HG03521 (cell line): Measurements from ENCODE around the gene TBC1D8.

ENCODE experiments used
- ATAC-seq: cut with Tn5 transposase; IDR thresholded peaks from one replicate; pipeline ENCODE4 v1.9.1; 2021; ENCODE audit warnings: mild to moderate bottlenecking, moderate library complexity; ENCODE audit not compliant: unreplicated experiment

TBC1D8 gene

DNA sequence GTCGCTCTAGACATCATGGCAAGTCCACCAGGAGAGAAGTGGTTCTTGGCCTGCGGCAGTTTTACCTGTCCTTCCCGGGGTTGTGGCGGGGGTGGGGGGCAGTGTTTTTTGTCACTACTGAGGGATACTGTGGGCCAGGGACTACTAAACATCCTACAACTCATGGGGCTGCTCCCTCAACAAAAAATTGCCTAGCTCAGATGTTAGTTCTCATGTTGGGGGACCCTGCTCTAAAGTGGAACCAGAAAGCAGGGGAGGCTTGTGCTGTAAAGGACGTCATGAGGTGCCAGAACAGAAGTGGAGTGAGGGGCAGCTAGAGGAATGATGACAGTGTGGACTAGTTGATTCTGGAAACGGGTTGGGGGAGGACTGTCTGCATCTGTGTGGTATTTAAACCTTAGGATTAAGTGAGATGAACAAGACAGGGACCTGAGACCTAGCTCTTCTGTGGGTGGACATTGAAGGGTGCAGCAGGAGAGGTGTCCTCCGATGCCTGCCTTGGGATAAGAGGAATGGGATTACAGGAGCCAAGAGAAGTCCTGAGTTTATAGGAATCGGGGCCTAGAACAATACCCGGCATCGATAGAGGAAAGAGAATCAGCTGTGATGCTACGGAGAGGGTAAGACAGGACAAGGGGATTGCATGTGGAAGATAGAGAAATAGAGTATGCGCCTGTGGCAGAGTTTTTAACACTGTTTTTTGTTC lies 146.4 kb downstream of the TBC1D8 start:
- ATAC-seq = no peak

DNA sequence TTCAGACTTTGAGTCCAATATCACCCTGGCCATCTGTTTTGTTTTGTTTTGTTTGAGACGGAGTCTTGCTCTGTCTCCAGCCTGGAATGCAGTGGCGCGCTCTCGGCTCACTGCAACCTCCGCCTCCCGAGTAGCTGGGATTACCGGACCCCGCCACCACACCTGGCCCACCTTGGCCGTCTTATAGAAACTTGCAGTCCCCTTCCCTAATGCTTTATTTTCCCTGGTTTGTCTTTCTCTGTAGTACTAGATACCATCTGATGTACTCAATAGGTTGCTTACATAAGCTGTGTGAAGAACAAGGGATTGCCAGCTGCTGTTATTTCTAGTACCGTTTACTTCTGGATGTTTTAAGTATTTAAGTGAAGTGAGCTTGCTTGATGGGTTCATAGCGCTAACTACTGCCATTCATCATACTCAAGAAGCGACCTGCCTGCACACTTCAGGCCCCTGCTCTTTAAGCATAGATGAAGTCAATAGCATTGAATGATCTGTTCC lies 147.9 kb downstream of the TBC1D8 start:
- ATAC-seq = no peak

DNA sequence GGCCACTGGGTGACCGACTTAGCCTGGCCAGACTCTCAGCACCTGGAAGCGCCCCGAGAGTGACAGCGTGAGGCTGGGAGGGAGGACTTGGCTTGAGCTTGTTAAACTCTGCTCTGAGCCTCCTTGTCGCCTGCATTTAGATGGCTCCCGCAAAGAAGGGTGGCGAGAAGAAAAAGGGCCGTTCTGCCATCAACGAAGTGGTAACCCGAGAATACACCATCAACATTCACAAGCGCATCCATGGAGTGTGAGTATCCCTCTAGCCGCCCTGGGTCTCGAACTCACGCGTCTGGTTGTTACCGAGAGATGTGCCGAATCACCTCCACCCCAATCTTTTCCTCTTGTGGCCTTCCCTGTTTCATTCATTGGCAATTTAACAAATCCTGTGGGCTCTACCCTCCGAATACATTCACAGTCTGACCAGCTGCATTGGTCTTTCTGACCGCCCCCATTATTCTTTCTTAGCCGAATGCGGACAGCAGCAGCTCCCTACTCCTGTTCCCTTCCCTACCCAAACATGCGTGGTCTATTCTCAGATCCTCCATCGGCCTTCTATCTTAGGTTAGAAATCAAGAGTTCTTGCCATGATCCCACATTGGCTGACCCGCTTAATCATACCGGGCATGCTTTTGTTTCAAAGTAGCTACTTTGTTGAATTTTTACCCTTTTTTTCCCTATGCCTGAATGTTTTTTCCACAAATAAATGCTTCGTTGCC lies 148.5 kb downstream of the TBC1D8 start:
- no peak for ATAC-seq

DNA sequence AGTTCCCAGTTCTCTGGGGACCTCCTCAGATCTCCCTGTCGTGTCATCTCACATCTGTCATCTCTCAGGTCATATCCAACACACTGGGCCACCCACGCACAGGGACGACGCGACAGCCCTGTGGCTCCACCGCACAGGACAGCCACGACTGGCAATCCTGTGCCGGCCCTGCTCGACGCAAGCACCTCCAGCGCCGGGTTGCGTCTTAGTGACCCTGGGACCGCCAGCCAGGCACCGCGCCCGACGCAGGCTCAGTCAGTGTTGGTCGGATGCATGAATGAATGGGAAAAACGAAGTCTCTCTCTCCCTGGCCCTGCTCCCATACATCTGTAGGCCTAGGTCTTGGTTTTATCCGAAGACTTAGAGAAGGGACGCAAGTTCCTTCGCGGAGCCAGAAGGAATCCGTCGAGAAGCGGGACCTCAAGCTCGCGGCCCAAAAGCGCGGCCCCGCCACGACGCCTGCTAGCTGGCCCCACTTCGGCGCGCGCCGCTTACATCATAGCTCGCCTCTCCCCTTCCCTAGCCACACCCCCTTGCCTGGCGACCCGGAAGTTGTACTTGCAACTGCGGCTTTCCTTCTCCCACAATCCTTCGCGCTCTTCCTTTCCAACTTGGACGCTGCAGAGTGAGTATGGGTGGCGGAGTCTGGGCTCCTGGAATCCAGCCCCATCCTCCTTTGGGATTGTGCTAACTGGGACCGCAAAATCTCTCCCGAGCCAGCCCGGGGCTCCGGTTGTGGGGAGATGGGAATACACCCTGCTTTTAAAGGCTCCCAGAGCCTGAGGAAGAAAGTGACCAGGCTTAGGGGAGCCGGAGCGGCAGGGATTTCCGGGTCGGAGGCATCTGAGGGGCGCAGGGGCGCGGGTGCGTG lies 149.3 kb downstream of the TBC1D8 start, which contains the start of gene RPL31:
RPL31 (plus strand) TSS at position 599 of the 871 bp plus-strand sequence. CDS start 413 bp downstream, outside the sequence.
- peak; percentile 98 for ATAC-seq

DNA sequence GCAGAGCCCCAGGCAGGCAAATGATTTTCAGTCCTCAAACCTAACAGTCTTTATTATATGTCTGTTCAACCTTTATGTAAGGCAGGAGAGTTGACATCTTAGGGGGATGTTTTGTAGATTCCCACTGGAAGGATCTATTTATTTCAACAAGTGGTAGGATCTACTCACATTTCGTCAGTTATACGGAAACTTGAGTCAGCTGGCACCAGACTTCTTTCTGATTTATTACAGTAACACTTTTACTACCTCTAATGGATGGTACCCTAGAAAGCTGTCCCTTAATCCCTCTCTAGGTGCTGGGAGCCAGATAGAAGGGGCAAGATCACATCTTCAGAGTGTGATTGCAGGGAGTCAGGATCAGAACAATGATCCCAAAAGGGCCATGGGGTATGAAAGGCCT lies 151.2 kb downstream of the TBC1D8 start:
- no peak for ATAC-seq

DNA sequence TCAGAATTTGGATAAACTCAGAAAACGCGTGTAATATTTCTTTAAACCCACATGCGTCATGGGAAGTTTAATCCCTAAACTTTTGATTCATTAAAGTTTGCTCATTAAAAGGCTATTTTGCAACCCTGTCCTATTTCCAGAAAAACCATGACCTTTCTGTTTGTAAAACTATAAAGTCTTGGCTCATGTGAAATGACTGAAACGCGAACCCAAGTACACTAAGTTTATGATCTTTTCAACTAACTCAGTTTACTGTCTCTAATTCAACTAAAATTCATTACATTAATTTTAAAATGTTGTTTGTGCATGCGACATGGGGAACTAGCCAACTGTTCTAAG lies 153.0 kb downstream of the TBC1D8 start:
- ATAC-seq = no peak

DNA sequence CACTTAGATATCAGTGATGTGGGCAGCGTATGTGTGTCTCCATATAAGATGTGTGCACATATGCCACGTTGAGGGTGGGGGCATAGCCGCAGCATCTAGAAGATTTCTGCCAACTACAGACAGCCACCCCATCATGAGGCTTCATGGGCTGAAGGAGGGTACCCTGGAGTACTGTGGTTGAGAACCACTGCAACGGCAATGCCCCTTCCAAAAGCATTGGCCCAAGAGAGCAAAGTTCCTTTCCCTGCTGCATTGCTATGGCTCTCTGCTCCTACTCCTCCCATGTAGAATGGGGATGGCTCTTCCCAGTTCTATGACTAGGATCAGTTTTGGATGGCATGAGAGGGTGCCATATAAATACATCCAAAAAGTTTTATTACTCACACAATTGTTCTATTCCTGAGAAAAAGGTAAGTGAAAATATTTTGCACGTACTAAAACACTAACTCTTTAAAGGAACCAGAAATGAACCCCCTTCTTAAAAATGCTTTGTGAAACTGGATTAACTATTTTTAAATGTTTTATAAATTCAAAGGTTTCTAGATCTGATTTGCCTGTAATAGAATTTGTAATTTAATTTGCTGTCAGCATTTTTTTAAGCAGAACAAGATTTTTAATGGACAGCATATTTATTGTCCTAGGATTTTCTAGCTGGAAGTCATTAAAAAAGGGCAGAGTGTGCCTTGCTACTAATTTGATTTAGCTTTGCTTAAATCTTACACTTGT lies 153.5 kb downstream of the TBC1D8 start:
- no peak for ATAC-seq

DNA sequence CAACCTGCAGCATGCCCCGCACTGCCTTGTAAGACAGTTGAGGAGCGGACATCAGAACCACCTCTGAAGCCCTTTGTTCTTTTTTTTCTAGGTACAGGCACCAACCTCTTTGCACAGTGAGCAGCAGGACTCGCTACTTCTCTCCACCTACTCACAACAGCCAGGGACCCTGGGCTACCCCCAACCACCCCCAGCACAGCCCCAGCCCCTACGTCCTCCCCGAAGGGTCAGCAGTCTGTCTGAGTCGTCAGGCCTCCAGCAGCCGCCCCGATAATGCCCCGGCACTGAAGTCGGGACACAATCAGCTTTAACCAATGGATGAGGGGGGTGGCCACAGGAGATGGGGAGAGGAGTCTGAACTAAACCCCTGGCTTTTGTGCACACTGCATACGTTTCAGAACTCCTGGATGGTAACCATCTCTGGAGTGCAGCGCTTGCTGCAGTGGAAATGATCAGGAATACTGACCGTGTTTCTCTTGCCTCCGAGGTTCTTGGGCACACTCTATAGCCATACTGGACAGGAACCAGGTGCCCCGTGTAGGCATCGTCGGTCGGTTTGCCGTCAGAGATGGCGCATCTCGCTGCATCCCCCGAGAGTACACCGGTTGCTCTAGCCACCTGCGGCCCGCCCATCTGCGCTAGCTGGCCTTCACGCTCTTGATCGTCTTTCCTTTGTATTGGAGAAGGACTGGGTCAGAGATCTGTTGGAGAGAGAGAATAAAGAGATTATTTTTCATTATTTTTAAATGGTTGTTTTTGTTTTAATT lies 155.7 kb downstream of the TBC1D8 start:
- no peak for ATAC-seq

DNA sequence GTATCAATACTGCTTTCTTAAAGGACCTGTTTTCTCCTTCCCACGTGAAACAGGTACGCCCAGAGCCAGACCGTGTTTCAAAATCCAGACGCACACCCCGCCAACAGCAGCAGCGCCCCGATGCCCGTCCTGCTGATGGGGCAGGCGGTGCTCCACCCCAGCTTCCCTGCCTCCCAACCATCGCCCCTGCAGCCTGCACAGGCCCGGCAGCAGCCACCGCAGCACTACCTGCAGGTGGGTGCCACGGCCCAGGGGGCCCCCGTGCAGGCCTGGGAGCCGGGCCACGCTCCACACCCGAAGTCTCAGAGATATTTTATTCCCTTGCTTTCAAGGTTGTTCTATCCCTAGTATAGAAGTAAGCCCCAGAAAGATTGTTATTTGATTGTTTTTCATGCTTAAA lies 157.9 kb downstream of the TBC1D8 start:
- ATAC-seq = no peak

DNA sequence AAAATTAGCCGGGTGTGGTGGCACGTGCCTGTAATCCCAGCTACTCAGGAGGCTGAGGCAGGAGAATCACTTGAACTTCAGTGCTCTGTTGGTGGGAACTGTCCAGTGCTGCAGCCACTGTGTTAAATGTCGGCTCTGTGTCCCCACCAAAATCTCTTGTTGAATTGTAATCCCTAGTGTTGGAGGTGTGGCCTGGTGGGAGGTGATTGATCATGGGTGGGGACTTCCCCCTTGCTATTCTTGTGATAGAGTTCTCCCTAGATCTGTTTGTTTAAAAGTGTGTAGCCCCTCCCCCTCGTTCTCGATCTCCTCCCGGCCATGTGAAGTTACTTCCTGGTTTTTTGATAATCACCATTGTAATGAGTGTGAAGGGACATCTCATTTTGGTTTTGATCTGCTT lies 158.9 kb downstream of the TBC1D8 start:
- ATAC-seq = no peak

DNA sequence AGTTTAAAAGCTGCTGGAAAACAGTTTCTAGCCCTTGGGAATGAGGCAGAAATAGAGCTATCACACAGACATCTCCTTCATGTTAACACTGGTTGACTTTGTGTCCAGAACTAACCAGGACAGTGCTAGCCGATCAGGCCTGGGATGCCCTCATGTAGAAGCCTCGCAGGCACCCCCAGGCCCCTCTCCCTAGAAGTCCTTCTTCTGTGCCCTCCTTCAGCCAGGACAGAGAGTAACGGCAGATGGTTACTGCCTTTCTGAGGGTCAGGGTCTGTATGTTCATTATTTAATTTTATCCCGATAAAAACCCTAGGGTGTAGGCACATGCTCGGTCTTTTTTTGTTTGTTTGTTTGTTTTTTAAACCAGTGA lies 159.8 kb downstream of the TBC1D8 start:
- no peak for ATAC-seq

DNA sequence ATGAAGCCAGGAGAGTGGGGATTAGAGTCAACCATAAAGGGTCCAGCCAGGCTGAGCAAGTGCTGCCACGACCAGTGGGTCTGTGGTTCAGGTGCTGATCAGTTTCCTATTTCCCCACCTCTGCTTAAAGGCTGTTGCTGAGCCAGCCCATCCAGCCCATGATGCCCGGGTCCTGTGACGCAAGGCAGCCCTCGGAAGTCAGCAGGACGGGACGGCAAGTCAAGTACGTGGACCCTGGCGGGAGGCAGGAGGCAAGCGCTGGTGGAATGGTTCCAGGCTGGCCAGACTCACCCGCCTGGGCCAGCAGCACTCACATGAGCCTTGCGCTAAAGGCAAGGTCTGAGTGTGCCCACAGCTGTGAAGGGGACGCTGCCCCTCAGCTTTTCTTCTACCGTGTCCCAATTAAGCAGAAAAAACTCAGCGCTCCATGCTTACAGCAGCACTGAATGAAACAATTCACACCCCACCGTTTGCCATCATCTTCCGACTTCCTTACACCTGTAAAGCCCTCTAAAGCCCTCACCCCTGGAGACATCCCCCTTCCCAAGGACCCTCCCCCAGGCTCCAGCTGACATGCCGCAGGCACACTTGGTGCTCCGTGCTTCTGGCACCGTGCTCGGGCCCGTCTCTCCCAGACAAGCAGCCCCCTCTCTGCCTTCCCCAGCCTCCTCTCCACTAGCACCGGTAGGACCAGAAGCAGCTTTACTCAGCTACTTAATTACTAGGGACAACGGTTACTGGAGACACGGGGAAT lies 160.4 kb downstream of the TBC1D8 start:
- ATAC-seq = no peak

DNA sequence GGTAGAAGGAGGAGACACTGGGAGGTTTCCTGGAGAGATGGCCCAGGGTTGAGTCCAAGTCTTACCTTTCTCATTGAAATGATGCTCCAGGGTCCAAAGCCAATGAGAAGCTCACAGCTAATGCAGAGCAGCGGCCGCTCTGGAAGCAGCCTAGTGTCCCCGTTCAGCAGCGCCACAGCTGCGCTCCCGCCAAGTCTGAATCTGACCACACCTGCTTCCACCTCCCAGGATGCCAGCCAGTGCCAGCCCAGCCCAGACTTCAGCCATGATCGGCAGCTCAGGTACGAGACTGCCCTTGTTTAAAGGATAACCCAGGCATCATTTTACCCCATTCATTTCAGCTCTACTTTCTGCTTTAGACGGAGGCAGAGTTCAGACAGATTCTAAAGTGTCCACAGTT lies 161.0 kb downstream of the TBC1D8 start:
- no peak for ATAC-seq

DNA sequence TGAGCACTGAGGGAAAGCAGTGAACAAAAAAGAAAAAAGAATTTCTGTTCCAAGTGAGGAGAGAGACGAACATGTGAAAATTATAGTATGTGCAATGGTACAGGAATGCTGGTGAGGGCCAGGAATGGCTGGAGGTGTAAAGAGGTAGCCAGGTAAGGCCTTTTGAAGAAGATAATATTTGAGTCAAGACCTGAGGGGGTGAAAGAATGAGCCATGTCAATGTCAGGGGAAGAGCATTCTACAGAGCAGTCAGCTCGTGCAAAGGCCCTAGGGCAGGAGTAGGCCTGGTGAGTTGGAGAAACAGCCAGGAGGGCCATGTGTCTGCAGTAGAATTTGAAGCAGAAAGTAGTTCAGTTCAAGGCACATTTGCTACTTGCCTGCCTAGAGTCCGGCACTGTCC lies 161.5 kb downstream of the TBC1D8 start:
- no peak for ATAC-seq

DNA sequence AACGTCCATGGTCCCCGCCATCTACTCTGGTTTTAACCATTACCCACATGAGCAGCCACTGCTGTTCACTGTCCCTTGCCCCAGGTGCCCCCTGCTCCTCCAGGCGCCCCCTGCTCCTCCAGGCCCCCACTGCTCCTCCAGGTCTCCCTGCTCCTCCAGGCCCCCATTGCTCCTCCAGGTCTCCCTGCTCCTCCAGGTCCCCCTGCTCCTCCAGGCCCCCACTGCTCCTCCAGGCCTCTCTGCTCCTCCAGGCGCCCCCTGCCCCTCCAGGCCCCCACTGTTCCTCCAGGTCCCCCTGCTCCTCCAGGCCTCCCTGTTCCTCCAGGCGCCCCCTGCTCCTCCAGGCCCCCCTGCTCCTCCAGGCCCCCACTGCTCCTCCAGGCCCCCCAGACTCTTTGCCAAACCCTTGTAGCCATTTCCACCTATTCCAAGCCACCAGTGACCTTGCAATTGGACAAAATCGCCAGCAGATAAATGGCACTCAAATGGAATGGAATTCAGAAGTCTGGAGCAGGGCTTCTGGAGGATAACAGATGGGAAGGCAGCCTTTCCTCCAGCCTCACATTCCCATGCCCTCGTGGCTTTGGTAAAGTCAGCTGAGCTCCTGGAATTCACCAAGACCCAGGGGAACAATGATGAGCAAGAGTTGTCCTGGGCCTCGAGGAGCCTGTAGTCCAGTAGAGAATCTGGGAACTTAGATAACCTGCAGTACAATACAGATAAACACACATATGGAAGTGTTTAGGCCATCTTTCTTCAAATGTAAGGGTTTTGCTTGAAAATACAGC lies 162.4 kb downstream of the TBC1D8 start:
- ATAC-seq = no peak

DNA sequence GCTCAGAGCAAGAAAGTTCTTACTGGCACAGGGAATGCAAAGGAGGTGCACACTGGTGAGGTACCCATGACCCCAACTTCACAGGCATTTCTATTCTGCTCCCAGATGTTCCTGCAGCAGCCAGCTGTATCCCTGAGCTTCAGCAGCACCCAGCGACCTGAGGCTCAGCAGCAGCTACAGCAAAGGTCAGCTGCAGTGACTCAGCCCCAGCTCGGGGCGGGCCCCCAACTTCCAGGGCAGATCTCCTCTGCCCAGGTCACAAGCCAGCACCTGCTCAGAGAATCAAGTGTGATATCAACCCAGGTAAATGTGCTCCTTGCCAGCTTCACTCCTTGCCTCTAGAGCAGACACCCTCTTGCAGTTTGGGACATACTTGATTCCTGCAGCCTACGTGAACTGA lies 163.2 kb downstream of the TBC1D8 start:
- no peak for ATAC-seq

DNA sequence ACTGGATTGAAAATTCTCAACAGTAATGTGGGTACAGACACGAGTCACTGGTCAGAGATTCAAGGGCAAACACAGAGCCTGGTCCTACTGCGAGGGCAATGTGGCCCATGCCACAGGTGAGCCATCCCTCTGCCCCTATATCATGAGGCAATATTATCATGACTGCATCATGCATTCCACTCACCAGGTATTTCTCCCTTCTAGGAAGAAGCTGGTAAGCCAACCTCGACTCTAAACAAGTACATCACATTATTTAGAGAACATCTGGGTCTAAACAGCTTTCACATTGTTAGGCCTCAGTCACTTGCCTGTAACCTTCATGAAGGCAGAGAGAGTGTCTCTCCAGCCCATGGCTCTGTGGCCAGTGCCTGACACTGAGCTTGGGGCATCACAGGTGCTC lies 163.6 kb downstream of the TBC1D8 start:
- ATAC-seq = no peak

DNA sequence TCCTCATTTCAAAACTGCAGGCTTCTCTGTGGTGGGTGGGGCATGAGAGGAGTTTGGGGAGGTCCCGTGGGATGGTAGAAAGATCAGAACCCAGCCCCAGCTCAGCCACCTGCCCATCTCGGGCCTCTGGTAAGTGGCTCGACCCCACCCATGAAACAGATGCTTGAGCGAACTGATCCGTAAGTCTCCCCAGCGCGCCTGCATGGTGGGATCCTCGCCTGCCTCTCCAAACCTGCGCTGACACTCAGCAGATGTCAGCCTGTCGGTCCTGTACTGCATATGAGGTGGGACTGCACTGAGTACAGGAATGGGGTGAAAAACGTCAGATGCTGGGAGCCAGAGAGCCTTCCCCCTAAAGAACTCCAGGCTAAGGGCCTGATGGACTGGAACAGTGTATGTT lies 165.0 kb downstream of the TBC1D8 start:
- ATAC-seq = no peak

DNA sequence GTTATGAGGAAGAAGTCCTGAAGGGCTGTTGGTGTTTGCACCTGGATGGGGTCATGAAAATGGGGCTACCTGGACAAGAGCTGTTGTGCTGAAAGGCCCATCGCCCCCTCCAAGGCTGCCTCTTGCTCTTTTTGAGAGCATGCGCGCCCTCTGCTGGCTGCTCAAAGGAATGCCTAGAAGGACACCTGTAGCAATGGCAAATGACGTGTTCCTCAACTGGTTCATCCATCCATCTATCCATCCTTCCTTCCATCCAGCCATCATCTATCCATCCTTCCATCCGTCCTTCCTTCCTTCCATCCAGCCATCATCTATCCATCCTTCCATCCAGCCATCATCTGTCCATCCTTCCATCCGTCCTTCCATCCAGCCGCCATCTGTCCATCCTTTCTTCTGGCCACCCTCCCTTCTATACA lies 166.3 kb downstream of the TBC1D8 start:
- ATAC-seq = no peak
